BLaER1 (cell line): ENCODE measurements around the gene SLC6A20.
A peak's percentile ranks its signal among the peaks of the same experiment; 100 is the strongest.

Experiments used
- H3K27ac ChIP-seq: shearing (Covaris generic); formaldehyde crosslinking; 2 replicates; pipeline ENCODE4 v1.8.1; 2022
- H3K27me3 ChIP-seq: shearing (Covaris generic); formaldehyde crosslinking; 2 replicates; pipeline ENCODE4 v1.8.1; 2022
- H3K36me3 ChIP-seq: shearing (Covaris generic); formaldehyde crosslinking; 2 replicates; pipeline ENCODE4 v1.8.1; 2022
- H3K4me1 ChIP-seq: shearing (Covaris generic); formaldehyde crosslinking; 2 replicates; pipeline ENCODE4 v1.8.1; 2022
- H3K4me2 ChIP-seq: shearing (Covaris generic); formaldehyde crosslinking; 2 replicates; pipeline ENCODE4 v1.8.1; 2022
- H3K4me3 ChIP-seq: shearing (Covaris generic); formaldehyde crosslinking; 2 replicates; pipeline ENCODE4 v1.8.1; 2022
- H3K9ac ChIP-seq: shearing (Covaris generic); formaldehyde crosslinking; 2 replicates; pipeline ENCODE4 v1.8.1; 2022
- H3K9me3 ChIP-seq: shearing (Covaris generic); formaldehyde crosslinking; 2 replicates; pipeline ENCODE4 v1.8.1; 2022
- H4K20me1 ChIP-seq: shearing (Covaris generic); formaldehyde crosslinking; 2 replicates; pipeline ENCODE4 v1.8.1; 2022
- Cebpa-rat ChIP-seq: shearing (Covaris generic); IDR thresholded peaks from 2 replicates; pipeline ENCODE4 v1.8.1; 2022

Gene SLC6A20

DNA sequence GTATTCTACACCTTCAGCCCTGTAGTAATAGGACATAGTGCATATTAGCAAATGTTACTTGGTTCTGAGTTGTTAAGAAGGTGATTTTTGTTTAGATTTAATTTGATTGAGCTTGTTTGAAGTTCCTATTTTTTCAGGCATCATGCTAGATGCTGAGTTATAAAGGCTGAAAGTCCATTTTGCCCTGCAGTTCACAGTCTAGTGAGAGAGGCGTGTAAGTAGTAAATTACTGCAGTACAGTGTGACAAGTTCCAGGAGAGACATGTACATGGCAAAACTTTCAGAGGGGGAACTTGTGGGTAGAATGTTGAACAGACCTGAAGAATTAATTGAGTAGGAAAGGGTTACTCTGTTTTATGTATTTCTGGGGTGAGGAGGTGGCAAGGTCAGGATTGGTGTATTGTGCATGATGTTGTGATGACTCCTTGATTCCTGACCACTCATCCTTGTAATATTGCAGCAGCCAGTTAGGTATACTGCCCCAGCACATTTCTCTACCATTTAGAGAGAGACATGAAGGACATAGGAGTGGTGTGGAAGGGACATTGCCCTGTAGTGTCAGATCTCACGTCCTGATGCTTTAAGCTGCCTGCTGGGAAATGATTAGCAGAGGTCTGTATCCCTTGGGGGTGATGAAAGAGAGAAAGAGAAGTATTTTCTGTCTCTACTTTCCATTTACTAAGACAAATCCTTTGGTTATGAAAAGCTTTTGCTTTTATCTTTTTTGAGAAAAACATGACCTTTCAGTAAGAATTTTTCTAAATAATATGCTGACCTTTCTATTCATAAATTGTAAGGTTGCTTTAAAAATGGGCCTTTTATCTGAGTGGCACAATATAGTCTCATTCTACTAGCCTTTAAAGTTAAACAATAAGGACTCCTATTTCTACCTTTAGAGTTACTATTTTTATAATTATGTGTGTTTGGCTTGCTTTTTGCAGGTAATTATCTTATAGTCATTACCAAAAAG, 90.2 kb downstream of the SLC6A20 start:
- Histone ChIP-seq H3K9ac (no peak overlapping the region), H3K27me3 (no peaks in the 10 kb centered on the region), H3K4me2 (peak overlapping the region; percentile 62), H3K4me1 (peaks cover 69% of the 10 kb centered on the region), H3K4me3 (no peak overlapping the region), H3K36me3 (peaks cover 42% of the 10 kb centered on the region), H3K9me3 (peaks cover 11% of the 10 kb centered on the region), H3K27ac (peak overlapping the region; percentile 20; the same call in 1 of the 2 replicates), H4K20me1 (peaks cover 32% of the 10 kb centered on the region; the same call in 1 of the 2 replicates)
- no peak for TF ChIP-seq Cebpa-rat
